RWPE1 (cell line): ENCODE data around the gene CPT2.

Source experiments
- CTCF ChIA-PET: fragments of 350-600 bp; sonication (Branson Sonifier 250); formaldehyde crosslinking; extraction: SDS; loops from one replicate; lab custom pipeline; 2021; lab: Yijun Ruan, JAX
- POLR2A ChIA-PET: fragments of 400-600 bp; formaldehyde crosslinking; extraction: SDS; loops from one replicate; lab custom pipeline; 2020; ENCODE audit warnings: antibody characterized with exemption; ENCODE audit not compliant: low non-redundant PET; lab: Yijun Ruan, JAX
- DNase-seq: peaks from one replicate; pipeline ENCODE4 v3.0.0; 2012; ENCODE audit warnings: low spot score
- H3K27ac ChIP-seq: fragments of 450-650 bp; 2 replicates; pipeline ENCODE4 v1.5.1; 2017
- CTCF ChIP-seq: fragments of 450-650 bp; conservative IDR thresholded peaks from 2 replicates; pipeline ENCODE4 v1.5.1; 2017; ENCODE audit warnings: low read depth, mild to moderate bottlenecking

The CPT2 gene

GRCh38 chr1:53262000-53262399, 65.4 kb downstream of the CPT2 start:
- no peak for DNase-seq
- CTCF ChIA-PET, result interaction anchor here (0.9 kb wide), 1 partner anchor 131 kb away, joined by 4 read pairs; no protein-coding TSS in a partner anchor
- no peak for TF ChIP-seq CTCF
- POLR2A ChIA-PET, result no interaction called here
- H3K27ac ChIP-seq, result no peak overlapping the region
